HG02973 (cell line): Measurements from ENCODE around the gene RBM46.
"Not testable (repeated sequence)": the region's sequence is repeated elsewhere in the genome, so short reads cannot be mapped to it uniquely, and the experiment has no call there.

Experiments used
- ATAC-seq: cut with Tn5 transposase; IDR thresholded peaks from one replicate; pipeline ENCODE4 v1.9.1; 2021; ENCODE audit warnings: moderate library complexity; ENCODE audit not compliant: unreplicated experiment

The RBM46 gene

GRCh38 chr4:154836030-154836429, 55.0 kb downstream of the RBM46 start:
- no peak for ATAC-seq

DNA sequence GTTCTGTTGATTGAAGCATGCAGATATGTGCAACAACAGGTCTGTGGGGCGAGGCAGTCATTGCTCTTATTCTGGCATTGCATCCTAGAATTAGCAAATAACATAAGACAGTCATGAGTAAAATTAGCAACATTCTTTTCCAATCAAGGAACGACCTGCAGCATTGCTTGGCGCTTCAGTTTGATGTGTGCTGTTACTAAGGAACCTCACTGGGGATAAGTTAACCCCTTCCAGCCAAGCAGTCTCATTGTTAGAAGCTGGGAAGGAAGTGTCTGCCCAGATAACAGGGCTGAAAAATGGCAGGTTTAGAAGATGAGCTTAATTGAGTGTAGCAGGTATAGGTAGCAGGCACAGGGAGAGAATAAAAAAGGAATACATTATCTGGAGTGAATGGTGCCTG, 55.4 kb downstream of the RBM46 start:
- no peak for ATAC-seq

DNA sequence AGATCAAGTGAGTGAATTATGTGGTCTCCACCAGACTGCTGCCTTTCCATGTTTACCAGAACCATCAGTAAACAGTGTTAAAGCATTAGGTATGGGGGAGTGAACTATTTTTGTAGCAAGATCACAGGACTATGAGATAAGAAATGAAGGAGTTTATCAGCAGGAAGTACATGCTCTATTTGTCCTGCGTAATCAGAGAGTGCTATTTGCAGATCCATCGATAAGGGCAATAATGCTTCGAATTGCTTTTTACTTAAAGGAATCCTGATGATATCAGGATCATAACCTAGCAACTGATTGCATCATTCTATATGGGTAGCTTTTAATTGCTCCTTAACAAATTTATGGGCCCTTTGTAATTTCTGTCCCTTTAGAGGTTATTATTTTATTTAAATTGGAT, 57.1 kb downstream of the RBM46 start:
- ATAC-seq = no peak

DNA sequence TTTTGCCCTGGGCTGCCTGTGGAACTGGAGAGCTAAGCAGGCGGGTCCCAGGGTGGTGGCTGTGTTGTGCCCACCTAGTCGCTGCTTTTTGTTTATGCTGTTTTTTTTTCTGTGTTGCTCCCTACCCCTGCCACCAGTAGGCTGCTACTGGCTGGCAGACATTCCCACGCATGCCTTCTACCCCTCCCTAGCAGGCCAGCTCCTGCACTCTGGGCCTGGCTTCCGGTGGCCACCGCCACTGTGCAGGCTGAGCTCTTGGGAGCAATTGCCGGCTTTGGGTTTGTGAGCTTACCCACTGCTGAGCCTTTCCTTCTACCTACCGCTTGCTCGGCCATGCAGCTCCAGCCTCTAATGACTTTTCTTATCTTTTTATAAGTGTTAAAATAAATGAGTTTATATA, 57.6 kb downstream of the RBM46 start:
- ATAC-seq = no peak

DNA sequence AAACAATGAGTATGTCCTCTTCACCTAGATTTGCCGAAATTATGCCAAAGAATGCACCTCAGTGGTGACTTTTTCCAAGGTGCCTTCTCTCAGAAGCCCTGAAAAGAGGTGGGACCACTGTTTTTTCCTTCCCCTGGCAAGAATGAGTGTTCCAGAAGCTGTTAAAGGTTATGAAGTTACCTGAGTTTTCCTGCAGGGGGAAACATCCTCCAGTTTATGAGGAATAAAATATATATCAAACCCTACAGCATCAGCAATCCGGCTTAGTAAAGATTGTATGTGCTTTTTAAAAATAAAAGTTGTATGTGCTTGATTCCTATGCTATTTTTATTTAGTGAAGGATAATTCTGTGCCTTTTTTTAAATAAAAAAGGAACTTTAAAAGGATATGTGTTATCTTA, 73.3 kb downstream of the RBM46 start:
- ATAC-seq = no peak

- no peak for ATAC-seq
Observed at GRCh38 chr4:154858166-154858565, 77.1 kb downstream of the RBM46 start.

GRCh38 chr4:154868414-154869194, 87.5 kb downstream of the RBM46 start:
- no peak for ATAC-seq

GRCh38 chr4:154869301-154869700, 88.2 kb downstream of the RBM46 start:
- ATAC-seq = no peak

- ATAC-seq = no peak
Observed at GRCh38 chr4:154872198-154872597, 91.1 kb downstream of the RBM46 start.

DNA sequence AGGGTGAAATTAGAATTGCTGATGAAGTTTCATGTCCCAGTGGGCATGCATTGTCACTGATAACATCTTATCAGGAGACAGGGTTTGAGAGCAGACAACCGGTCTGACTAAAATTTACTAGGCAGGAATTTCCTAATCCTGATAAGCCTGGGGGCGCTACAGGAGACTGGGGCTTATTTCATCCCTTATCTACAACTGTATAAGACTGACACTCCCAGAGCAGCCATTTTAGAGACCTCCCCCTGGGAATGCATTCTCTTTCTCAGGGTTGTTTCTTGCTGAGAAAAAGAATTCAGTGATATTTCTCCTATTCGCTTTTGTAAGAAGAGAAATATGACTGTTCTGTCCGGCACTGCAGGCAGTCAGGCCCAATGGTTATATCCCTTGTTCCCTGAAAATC, 93.0 kb downstream of the RBM46 start:
- ATAC-seq = not testable (repeated sequence)

DNA sequence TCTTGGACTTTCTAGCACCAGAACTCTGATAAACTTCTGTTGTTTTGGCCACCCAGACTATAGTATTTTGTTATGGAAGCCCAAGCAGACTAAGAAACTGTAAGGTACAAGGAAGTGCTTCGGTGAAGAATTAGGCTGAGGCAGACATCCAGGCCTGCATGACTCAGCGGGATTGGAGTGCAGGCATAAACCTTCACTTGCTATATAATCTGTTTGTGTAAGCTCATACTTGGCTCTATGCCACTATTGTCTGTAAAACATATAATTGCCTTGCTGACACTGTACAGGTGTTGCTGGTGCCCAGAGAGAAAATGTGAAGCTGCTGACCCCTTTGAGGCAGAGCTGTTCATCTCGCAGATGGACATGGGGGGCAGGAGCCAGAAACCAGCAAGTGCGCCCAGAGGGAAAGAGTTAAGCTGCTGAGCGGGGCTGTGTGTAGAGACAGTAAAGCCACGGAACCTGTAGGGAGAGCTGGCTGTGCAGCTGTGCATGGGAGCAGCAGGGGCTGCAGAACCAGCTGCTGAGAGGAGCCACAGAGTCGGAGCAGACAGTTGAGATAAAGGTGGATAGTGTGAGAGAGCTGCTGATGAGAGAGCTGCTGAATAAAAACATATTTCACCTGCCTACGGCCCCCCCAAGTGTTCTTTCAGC, 96.2 kb downstream of the RBM46 start:
- no peak for ATAC-seq
